Dendritic cell treated with granulocyte-macrophage colony-stimulating factor and Interleukin-4, amounts not matched to agents 40 ng/mL and 50 ng/mL, for 4 days (primary cell): Measurements from ENCODE around the gene PCDHA4.
"Not testable (repeated sequence)": the region's sequence is repeated elsewhere in the genome, so short reads cannot be mapped to it uniquely, and the experiment has no call there.

Experiments used
- H3K27ac Mint-ChIP-seq: one replicate; pipeline ENCODE4 v1.8.0; 2022; ENCODE audit warnings: mild to moderate bottlenecking, mixed read lengths
- H3K27me3 Mint-ChIP-seq: one replicate; pipeline ENCODE4 v1.8.0; 2022; ENCODE audit warnings: mild to moderate bottlenecking, mixed read lengths
- H3K36me3 Mint-ChIP-seq: one replicate; pipeline ENCODE4 v1.8.0; 2022; ENCODE audit warnings: low read depth, mixed read lengths
- H3K4me1 Mint-ChIP-seq: one replicate; pipeline ENCODE4 v1.8.0; 2022; ENCODE audit warnings: low read depth, mixed read lengths
- H3K4me3 Mint-ChIP-seq: one replicate; pipeline ENCODE4 v1.8.0; 2022; ENCODE audit warnings: mild to moderate bottlenecking, moderate library complexity, mixed read lengths
- H3K9me3 Mint-ChIP-seq: one replicate; pipeline ENCODE4 v1.8.0; 2022; ENCODE audit warnings: mixed read lengths
- intact Hi-C: fragments of 100-400 bp; cut with micrococcal nuclease; formaldehyde crosslinking; loops from one replicate; pipeline ENCODE4 v1.15.0; 2022

The PCDHA4 gene

GRCh38 chr5:140800816-140801493, 5.9 kb upstream of the PCDHA4 start, which contains the start of gene PCDHA3:
Gene PCDHA3, plus strand, starts transcription at chr5:140801057.
- Mint-ChIP-seq H3K9me3 (peaks cover 62% of the 10 kb centered on the region), H3K27me3 (peaks cover 30% of the 10 kb centered on the region), H3K4me3 (peak within 1 kb of the TSS; percentile 37), H3K4me1 (no peaks in the 10 kb centered on the region), H3K27ac (no peak within 1 kb of the TSS), H3K36me3 (no peaks in the 10 kb centered on the region)
- intact Hi-C loops, result no loop called here

GRCh38 chr5:140801494-140801841, 5.4 kb upstream of the PCDHA4 start:
- peaks cover 26% of the 10 kb centered on the region for H3K27me3 Mint-ChIP-seq
- intact Hi-C loops, result no loop called here
- no peaks in the 10 kb centered on the region for H3K36me3 Mint-ChIP-seq
- peaks cover 57% of the 10 kb centered on the region for H3K9me3 Mint-ChIP-seq
- H3K4me3 Mint-ChIP-seq, result no peak overlapping the region
- no peaks in the 10 kb centered on the region for H3K4me1 Mint-ChIP-seq
- H3K27ac Mint-ChIP-seq, result no peak overlapping the region

- peaks cover 29% of the 10 kb centered on the region for H3K27me3 Mint-ChIP-seq
- H3K4me3 Mint-ChIP-seq, H3K4me1 Mint-ChIP-seq, H3K36me3 Mint-ChIP-seq, intact Hi-C loops, H3K27ac Mint-ChIP-seq: not testable (repeated sequence)
- peaks cover 50% of the 10 kb centered on the region for H3K9me3 Mint-ChIP-seq
Measured at GRCh38 chr5:140802381-140802780, 4.5 kb upstream of the PCDHA4 start.

GRCh38 chr5:140802781-140803271, 4.0 kb upstream of the PCDHA4 start:
- Mint-ChIP-seq H3K9me3 (peaks cover 51% of the 10 kb centered on the region), H3K4me1 (no peaks in the 10 kb centered on the region), H3K27me3 (peaks cover 29% of the 10 kb centered on the region), H3K36me3 (no peaks in the 10 kb centered on the region), H3K27ac (no peak overlapping the region), H3K4me3 (no peak overlapping the region)
- intact Hi-C loops, result no loop called here

GRCh38 chr5:140808241-140808888, 1.5 kb downstream of the PCDHA4 start:
- H3K9me3 Mint-ChIP-seq, result peaks cover 51% of the 10 kb centered on the region
- intact Hi-C loops, H3K36me3 Mint-ChIP-seq, H3K4me1 Mint-ChIP-seq, H3K27ac Mint-ChIP-seq, H3K4me3 Mint-ChIP-seq: not testable (repeated sequence)
- peaks cover 11% of the 10 kb centered on the region for H3K27me3 Mint-ChIP-seq

GRCh38 chr5:140808889-140809291, 2.0 kb downstream of the PCDHA4 start:
- no peak overlapping the region for H3K4me3 Mint-ChIP-seq
- peaks cover 11% of the 10 kb centered on the region for H3K27me3 Mint-ChIP-seq
- peaks cover 45% of the 10 kb centered on the region for H3K9me3 Mint-ChIP-seq
- intact Hi-C loops, result no loop called here
- H3K27ac Mint-ChIP-seq, result no peak overlapping the region
- no peaks in the 10 kb centered on the region for H3K4me1 Mint-ChIP-seq
- no peaks in the 10 kb centered on the region for H3K36me3 Mint-ChIP-seq

GRCh38 chr5:140821375-140822280, 14.8 kb downstream of the PCDHA4 start, which contains the start of gene PCDHA5:
Gene PCDHA5, plus strand, starts transcription at chr5:140821613.
- intact Hi-C loops, result no loop called here
- Mint-ChIP-seq H3K4me1 (no peaks in the 10 kb centered on the region), H3K4me3 (no peak within 1 kb of the TSS), H3K9me3 (peaks cover 33% of the 10 kb centered on the region), H3K27me3 (peaks cover 9% of the 10 kb centered on the region), H3K27ac (no peak within 1 kb of the TSS), H3K36me3 (no peaks in the 10 kb centered on the region)

GRCh38 chr5:140822281-140822629, 15.4 kb downstream of the PCDHA4 start:
- intact Hi-C loops, result no loop called here
- H3K27me3 Mint-ChIP-seq, result peaks cover 12% of the 10 kb centered on the region
- H3K9me3 Mint-ChIP-seq, result peaks cover 38% of the 10 kb centered on the region
- no peaks in the 10 kb centered on the region for H3K36me3 Mint-ChIP-seq
- H3K27ac Mint-ChIP-seq, result no peak overlapping the region
- H3K4me1 Mint-ChIP-seq, result no peaks in the 10 kb centered on the region
- no peak overlapping the region for H3K4me3 Mint-ChIP-seq

- H3K36me3 Mint-ChIP-seq, H3K4me3 Mint-ChIP-seq, H3K4me1 Mint-ChIP-seq, intact Hi-C loops, H3K27ac Mint-ChIP-seq: not testable (repeated sequence)
- Mint-ChIP-seq H3K27me3 (peaks cover 16% of the 10 kb centered on the region), H3K9me3 (peaks cover 44% of the 10 kb centered on the region)
Measured at GRCh38 chr5:140822969-140823368, 16.1 kb downstream of the PCDHA4 start.

GRCh38 chr5:140823475-140823874, 16.6 kb downstream of the PCDHA4 start:
- H3K27me3 Mint-ChIP-seq, result peaks cover 21% of the 10 kb centered on the region
- H3K9me3 Mint-ChIP-seq, result peaks cover 49% of the 10 kb centered on the region
- H3K27ac Mint-ChIP-seq, result no peak overlapping the region
- intact Hi-C loops, result no loop called here
- H3K4me3 Mint-ChIP-seq, result no peak overlapping the region
- no peaks in the 10 kb centered on the region for H3K36me3 Mint-ChIP-seq
- no peaks in the 10 kb centered on the region for H3K4me1 Mint-ChIP-seq

GRCh38 chr5:140827704-140828361, 21.0 kb downstream of the PCDHA4 start, which contains the start of gene PCDHA6:
Gene PCDHA6, plus strand, starts transcription at chr5:140827960. Its CDS starts 132 bp downstream, at chr5:140828092.
- no peak within 1 kb of the TSS for H3K4me3 Mint-ChIP-seq
- no peaks in the 10 kb centered on the region for H3K36me3 Mint-ChIP-seq
- no peak within 1 kb of the TSS for H3K27ac Mint-ChIP-seq
- intact Hi-C loops, result no loop called here
- H3K4me1 Mint-ChIP-seq, result no peaks in the 10 kb centered on the region
- H3K27me3 Mint-ChIP-seq, result peaks cover 30% of the 10 kb centered on the region
- H3K9me3 Mint-ChIP-seq, result peaks cover 65% of the 10 kb centered on the region

GRCh38 chr5:140828362-140828737, 21.5 kb downstream of the PCDHA4 start:
- intact Hi-C loops, result no loop called here
- Mint-ChIP-seq H3K9me3 (peaks cover 65% of the 10 kb centered on the region), H3K36me3 (no peaks in the 10 kb centered on the region), H3K4me3 (no peak overlapping the region), H3K27me3 (peaks cover 32% of the 10 kb centered on the region), H3K4me1 (no peaks in the 10 kb centered on the region), H3K27ac (no peak overlapping the region)

GRCh38 chr5:140829511-140830501, 22.9 kb downstream of the PCDHA4 start:
- H3K27ac Mint-ChIP-seq, intact Hi-C loops, H3K4me3 Mint-ChIP-seq, H3K36me3 Mint-ChIP-seq, H3K4me1 Mint-ChIP-seq: not testable (repeated sequence)
- Mint-ChIP-seq H3K9me3 (peaks cover 68% of the 10 kb centered on the region), H3K27me3 (peaks cover 38% of the 10 kb centered on the region)
